Skeletal muscle cell (primary cell): ENCODE results near the gene ERBB2.
A peak's percentile ranks its signal among the peaks of the same experiment; 100 is the strongest.
"Not testable (repeated sequence)": the region's sequence is repeated elsewhere in the genome, so short reads cannot be mapped to it uniquely, and the experiment has no call there.

ENCODE experiments used
- DNase-seq: peaks from one replicate; pipeline ENCODE4 v3.0.0-alpha.2; 2010; ENCODE audit warnings: low read depth
- H3K4me3 ChIP-seq: 2 replicates; pipeline ENCODE4 v1.5.1; 2011; ENCODE audit warnings: low read depth, mild to moderate bottlenecking, control low read depth, low read length, moderate library complexity

Gene ERBB2

DNA sequence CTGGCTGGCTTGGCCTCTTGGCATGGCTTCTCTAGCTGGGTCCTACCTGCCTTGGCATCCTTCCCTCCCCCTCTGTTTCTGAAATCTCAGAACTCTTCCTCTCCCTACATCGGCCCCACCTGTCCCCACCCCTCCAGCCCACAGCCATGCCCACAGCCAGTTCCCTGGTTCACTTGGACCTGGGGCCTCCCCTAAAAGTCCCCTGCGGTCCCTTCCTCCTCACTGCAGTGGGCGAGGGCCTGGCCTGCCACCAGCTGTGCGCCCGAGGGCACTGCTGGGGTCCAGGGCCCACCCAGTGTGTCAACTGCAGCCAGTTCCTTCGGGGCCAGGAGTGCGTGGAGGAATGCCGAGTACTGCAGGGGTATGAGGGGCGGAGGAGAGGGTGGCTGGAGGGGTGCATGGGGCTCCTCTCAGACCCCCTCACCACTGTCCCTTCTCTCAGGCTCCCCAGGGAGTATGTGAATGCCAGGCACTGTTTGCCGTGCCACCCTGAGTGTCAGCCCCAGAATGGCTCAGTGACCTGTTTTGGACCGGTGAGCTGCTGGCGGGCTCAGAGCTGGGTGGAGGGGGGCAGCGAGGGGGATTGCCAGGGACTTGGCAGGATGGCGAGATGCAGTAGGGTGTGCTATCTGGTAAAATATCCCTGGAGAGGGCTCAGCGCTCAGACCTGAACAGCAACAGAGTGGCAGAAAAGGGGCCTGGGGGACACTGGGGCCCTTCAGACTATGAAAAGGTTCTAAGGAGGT is 16.4 kb downstream of the ERBB2 start:
- no peak overlapping the region for H3K4me3 ChIP-seq
- DNase-seq, result no peak

DNA sequence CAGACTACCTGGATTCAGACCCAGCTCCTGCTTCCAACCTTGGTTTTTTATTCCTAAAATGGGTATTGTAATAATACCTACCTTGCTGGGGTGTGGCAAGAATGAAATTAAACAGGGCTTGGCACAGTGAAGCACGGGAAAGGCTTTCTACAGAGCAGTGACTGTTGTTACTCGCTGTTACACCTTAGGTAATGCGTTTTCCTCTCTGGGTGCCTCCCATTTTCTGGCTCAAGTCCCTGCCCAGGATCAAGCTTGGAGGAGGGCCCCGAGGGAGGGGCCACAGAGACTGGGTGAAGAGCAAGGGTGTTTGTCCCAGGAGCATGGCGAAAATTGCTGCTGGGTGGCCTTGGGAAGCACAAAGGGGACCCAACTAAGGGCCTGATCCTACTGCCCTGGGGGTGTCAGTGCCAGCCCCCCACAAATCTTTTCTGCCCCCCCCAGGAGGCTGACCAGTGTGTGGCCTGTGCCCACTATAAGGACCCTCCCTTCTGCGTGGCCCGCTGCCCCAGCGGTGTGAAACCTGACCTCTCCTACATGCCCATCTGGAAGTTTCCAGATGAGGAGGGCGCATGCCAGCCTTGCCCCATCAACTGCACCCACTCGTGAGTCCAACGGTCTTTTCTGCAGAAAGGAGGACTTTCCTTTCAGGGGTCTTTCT is 17.1 kb downstream of the ERBB2 start:
- DNase-seq, result no peak

DNA sequence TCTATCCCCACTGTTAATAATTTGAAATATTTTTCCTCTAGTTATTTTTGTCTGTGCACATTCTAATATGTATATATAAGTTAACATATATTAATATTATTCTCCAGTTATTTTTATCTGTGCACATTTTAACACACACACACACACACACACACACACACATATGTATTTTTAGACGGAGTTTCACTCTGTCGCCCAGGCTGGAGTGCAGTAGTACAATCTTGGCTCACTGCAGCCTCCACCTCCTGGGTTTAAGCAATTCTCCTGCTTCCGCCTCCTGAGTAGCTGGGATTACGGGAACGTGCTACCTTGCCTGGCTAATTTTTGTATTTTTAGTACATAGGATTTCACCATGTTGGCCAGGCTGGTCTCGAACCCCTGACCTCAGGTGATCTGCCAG is 17.8 kb downstream of the ERBB2 start:
- DNase-seq, result no peak
- H3K4me3 ChIP-seq, result no peak overlapping the region

More for the DNA sequence above, 17.1 kb downstream of the ERBB2 start:
- H3K4me3 ChIP-seq, result no peak overlapping the region

DNA sequence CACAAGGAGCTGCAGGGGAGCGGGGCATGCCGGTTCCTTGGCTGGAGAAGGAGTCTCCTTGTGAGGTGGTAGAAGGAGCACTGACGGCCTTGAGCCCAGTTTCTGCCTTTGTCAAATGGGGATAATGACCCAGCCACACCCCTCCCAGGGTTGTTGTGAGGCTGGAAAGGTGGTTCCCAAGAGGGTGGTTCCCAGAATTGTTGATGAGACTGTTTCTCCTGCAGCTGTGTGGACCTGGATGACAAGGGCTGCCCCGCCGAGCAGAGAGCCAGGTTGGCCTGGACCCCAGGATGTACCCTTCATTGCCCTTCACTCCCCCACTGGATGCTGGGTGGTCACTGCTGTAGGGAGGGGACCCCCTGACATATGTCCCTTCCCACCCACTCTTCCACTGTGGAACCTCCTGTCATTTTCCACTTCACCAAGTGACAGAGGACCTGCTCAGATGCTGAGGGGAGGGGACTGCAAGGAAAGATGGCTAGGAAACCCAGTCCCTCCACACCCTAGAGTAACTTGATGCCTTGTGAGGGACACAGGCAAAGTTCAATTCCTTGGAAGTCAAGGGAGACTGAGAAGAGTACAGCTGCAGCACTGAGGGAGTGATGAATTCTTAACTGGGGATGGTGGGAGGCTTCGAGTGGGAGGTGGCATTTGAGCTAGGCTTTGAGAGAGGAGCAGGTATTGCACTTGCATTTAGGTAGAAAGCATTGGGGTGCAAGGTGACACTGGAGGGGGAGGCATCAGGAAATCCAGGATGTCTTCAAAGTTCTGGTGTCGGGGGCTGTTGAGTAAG is 19.9 kb downstream of the ERBB2 start:
- DNase-seq, result no peak
- H3K4me3 ChIP-seq, result no peak overlapping the region

DNA sequence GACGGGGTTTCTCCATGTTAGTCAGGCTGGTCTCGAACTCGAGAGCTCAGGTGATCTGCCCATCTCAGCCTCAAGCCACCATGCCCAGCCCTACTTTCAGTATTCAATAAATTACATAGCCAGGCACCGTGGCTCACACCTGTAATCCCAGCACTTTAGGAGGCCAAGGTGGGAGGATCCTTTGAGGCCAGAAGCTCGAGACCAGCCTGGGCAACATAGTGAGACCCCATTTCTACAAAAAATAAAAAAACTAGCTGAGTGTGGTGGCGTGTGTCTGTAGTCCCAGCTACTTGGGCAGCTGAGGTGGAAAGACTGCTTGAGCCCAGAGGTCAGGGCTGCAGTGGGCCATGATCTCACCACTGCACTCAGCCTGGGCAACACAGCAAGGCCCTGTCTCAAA is 22.2 kb downstream of the ERBB2 start:
- DNase-seq, result no peak

DNA sequence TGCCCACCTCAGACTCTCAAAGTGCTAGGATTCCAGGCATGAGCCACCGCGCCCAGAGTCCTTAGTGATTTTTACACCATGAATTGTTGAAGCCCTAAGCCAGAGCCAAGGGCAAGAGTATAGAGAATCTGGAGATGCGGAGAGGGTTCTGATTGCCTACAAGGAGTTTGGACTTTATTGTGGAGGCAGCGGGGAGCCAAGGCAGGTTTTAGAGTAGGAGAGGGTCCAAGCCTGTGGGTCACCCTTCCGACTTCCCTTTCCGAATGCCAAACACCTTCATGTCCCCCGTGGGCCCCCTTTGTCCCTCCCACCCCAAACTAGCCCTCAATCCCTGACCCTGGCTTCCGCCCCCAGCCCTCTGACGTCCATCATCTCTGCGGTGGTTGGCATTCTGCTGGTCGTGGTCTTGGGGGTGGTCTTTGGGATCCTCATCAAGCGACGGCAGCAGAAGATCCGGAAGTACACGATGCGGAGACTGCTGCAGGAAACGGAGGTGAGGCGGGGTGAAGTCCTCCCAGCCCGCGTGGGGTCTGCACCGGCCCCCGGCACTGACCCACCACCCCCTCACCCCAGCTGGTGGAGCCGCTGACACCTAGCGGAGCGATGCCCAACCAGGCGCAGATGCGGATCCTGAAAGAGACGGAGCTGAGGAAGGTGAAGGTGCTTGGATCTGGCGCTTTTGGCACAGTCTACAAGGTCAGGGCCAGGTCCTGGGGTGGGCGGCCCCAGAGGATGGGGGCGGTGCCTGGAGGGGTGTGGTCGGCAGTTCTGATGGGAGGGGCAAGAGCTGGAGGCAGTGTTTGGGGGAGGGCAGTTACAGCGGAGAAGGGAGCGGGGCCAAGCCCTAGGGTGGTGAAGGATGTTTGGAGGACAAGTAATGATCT is 23.3 kb downstream of the ERBB2 start:
- DNase-seq, result no peak
- H3K4me3 ChIP-seq, result no peak overlapping the region

More for the DNA sequence above, 22.2 kb downstream of the ERBB2 start:
- no peak overlapping the region for H3K4me3 ChIP-seq

DNA sequence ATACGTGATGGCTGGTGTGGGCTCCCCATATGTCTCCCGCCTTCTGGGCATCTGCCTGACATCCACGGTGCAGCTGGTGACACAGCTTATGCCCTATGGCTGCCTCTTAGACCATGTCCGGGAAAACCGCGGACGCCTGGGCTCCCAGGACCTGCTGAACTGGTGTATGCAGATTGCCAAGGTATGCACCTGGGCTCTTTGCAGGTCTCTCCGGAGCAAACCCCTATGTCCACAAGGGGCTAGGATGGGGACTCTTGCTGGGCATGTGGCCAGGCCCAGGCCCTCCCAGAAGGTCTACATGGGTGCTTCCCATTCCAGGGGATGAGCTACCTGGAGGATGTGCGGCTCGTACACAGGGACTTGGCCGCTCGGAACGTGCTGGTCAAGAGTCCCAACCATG is 24.9 kb downstream of the ERBB2 start:
- H3K4me3 ChIP-seq, result no peak overlapping the region
- DNase-seq, result no peak

DNA sequence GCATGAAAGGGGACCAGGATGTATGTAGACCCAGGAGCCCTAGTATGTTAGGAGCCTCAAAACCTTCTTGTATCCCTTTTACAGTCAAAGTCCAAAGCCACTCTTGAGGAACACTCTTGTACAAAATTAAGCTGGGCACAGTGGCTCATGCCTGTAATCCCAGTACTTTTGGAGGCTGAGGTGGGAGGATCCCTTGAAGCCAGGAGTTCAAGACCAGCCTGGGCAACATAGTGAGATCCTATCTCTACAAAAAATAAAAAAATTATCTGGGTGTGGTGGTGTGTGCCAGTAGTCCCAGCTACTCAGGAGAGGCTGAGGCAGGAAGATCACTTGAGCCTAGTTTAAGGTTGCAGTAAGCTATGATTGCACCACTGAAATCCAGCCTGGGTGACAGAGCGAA is 26.1 kb downstream of the ERBB2 start:
- H3K4me3 ChIP-seq, DNase-seq: not testable (repeated sequence)

DNA sequence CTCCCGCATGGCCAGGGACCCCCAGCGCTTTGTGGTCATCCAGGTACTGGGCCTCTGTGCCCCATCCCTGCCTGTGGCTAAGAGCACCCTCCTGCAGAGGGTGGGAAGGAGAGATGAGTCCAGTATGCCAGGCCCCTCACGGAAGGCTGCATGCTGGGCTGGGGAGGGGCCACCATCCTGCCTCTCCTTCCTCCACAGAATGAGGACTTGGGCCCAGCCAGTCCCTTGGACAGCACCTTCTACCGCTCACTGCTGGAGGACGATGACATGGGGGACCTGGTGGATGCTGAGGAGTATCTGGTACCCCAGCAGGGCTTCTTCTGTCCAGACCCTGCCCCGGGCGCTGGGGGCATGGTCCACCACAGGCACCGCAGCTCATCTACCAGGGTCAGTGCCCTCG is 26.8 kb downstream of the ERBB2 start:
- no peak for DNase-seq
- H3K4me3 ChIP-seq, result no peak overlapping the region

DNA sequence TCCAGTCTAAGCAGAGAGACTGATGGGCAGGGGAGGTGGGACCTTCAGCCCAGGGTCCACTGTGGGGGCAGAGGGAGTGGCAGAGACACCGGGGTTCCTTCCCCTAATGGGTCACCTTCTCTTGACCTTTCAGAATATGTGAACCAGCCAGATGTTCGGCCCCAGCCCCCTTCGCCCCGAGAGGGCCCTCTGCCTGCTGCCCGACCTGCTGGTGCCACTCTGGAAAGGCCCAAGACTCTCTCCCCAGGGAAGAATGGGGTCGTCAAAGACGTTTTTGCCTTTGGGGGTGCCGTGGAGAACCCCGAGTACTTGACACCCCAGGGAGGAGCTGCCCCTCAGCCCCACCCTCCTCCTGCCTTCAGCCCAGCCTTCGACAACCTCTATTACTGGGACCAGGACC is 27.7 kb downstream of the ERBB2 start:
- H3K4me3 ChIP-seq, result no peak overlapping the region
- no peak for DNase-seq

DNA sequence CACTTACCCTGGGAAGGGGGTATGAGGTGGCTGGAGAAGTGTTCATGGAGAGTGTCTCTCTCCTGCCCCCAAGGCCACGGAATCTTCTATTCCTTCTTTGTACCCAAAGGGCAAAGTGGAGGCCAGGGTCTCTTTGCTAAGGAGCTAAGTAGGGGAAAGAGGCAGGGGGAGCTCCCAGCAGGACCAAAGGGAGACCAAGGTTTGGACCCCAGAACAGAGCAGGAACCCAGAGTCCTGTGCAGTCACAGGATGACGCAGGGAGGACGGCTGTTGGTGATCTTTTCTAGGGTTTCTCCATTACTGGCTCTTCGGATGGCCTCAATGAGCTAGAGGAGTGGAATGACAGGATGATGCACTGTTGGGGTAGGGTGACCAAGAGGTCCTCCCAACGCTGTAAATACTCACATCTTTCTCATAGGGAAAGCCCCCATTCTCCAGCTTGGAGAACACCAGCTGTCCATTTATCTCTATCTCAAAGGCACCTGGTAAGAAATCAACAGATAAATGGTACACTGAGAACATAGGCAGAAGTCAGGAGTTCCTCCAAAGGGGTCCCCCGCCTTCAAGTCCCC is 29.5 kb downstream of the ERBB2 start:
- peak overlapping the region; percentile 79 for H3K4me3 ChIP-seq
- DNase-seq, result no peak

DNA sequence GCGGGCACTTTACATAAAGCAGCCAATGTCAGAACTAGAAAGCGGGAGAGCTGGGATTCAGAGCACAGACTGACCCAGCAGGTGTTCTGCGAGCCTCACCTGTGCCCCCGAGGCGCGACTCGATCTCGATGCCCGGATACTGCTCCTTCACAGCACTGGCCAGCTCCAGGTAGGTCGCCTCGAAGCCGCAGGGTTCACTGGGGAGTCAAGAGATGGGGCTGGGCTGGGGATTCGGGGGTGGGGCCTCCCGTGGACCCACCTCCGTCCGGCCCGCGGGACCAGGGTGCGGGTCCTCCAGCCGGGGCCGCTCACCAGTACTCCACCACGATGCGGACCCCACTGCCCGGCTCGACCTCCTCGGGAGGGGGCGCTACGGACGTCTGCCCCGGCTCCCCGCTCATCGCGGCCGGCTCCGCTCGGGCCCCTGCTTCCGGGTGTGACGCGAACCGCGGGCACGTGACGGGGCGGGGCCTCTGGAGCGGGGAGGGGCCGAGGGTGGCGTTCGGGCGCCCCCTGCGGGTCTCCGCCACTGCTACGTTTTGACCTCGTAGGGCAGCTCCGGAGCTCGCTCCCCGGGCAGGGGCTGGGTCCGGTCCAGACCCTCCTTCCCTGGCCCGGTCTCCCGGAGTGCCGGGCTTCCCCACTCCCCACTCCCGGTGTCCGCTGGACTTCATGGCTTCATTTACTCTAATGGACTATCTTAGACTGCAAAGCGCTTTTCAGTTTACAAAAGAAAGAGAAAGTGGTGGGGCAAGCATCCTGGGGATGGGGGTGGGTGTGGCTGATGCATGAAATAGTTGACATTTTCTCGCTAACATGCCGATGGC is 30.4 kb downstream of the ERBB2 start, which contains the start of gene MIEN1:
Gene MIEN1, minus strand, starts transcription at position 438 of the 827 bp plus-strand sequence. Its CDS starts 37 bp downstream, at position 401.
- H3K4me3 ChIP-seq, result peak within 1 kb of the TSS; percentile 79
- no peak for DNase-seq

DNA sequence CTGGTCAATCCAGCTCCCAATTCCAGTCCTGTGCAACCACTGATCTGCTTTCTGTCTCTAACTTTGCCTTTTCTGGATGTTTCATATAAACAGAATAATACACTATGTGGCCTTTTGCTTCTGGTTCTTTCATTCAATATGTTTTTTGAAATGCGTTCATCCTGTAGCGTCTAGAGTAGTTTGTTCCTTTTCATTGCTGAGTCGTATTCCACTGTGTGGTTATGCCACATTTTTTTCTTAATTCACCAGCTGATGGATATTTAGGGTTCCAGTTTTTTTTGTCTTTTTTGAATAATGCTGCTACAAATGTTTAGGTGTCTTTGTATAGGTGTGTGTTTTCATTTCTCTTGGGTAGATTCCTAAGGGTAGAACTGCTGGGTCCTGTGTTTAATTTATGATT is 32.7 kb downstream of the ERBB2 start:
- no peak for DNase-seq
- H3K4me3 ChIP-seq, result no peak overlapping the region

DNA sequence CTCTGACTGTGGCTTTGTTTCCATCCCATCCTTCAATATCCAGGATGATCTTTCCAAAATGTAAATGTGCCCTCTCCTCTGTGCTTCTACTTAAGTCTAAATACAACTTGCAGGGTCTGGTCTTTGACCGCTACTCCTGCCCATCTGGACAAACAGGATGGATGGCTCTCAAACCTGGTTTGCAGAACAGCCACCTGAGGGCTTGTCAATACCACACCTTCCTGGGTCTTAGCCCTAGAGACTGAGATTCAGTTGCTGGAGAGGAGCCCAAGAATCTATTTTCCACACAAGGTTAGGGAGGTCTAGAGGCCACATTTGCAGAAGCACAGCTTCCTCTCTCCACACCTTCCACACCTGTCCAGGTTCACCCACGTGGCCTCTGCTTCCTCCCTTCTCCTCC is 36.0 kb downstream of the ERBB2 start:
- H3K4me3 ChIP-seq, result no peak overlapping the region
- DNase-seq, result no peak

DNA sequence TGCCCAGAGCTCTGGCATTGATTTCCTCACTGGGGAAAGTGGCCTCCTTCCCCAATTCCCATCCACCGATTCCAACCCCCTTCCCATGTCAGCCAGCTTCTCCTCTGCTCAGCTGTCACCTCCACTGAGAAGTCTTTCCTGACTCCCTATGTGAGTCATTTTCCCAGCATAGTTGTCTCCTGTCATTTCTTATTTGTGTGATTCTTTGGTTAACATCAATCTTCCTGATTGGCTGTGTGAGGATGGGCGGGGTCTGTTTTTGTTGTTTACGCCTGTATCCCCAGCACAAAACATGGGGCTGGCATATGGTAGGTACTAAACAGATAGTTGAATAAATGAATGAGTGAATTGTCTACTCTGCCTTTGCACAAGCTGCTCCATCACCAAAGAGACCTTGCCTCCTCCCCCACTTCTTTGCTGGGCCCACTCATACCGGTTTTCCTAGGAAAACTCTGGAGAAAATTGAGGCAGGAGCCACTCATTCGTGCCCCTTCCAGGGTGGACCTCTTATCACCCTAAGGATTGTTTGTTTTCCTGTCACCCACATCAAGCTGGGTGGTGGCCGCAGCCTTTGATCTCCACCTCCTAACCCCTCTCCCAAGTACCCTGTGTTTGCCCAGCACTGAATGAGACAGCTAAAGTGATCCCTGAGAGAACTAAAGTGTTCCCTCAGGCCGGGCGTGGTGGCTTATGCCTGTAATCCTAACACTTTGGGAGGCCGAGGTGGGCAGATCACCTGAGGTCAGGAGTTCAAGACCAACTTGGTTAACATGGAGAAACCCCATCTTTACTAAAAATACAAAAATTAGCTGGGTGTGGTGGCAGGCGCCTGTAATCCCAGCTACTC is 36.7 kb downstream of the ERBB2 start:
- no peak for DNase-seq
- no peak overlapping the region for H3K4me3 ChIP-seq

DNA sequence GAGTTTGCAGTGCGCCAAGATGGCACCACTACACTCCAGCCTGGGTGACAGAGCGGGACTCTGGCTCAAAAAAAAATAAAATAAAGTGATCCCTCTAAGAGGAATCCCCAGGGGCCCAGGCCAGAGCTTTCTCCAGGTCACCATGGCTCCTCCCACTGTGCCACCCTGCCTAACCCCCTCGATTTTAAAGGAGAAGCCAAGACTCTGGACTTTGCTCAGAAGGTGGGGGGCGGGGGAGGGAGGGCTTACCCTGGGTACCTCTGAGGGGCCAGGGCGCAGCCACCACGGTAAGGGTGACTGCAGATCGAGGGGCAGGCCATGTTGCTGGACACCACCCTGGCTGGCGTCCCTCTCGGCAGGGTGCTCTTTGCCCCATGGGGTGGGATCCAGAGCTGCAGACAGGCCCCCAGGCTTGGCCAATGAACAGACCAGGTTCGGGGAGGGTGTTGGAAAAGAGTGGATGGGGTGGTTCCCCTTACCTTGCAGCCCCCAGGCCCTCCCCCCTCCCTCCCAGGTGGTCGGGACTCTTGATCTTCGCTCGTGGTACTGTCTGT is 37.4 kb downstream of the ERBB2 start:
- no peak for DNase-seq
- H3K4me3 ChIP-seq, result no peak overlapping the region
